ENCODE measurements around the gene SMC4.

SMC4 gene

GRCh38 chr3:160475884-160476283 is 76.4 kb downstream of the SMC4 start:
- DNase-seq = no peak

GRCh38 chr3:160477750-160478149 is 78.3 kb downstream of the SMC4 start:
- DNase-seq = no peak

DNA sequence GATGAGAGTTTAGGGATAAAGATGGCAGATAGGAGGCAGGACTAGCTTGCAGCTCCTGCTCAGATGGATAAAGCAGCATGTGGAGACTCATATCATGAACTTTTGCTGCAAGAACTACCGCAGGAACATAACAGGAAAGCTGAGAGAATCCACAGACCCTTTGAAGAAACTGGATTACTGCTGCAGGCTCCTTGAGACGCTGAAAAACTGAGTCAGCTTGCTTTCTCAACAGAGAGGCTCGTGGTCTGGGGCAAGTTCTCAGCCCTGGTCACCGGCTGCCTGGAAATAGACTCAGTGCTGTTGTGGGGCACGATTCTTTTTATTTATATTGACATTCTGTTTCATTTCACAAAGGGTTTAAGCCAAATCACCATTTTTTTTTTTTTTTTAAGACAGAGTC is 78.9 kb downstream of the SMC4 start:
- DNase-seq = no peak

DNA sequence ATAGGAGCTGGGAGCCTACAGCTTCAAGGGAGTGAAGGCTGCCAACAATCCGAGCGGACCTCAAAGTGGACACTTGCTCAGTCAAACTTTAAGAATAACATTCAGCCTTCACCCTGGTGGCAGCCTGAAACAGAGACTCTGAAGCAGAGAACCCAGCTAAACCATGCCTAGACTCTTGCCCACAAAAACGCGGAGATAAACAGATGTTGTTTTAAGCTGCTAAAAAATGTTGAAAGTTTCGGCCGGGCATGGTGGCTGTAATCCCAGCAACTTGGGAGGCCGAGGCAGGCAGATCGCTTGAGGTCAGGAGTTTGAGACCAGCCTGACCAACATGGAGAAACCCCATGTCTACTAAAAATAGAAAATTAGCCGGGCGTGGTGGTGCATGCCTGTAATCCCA is 79.9 kb downstream of the SMC4 start:
- no peak for DNase-seq

DNA sequence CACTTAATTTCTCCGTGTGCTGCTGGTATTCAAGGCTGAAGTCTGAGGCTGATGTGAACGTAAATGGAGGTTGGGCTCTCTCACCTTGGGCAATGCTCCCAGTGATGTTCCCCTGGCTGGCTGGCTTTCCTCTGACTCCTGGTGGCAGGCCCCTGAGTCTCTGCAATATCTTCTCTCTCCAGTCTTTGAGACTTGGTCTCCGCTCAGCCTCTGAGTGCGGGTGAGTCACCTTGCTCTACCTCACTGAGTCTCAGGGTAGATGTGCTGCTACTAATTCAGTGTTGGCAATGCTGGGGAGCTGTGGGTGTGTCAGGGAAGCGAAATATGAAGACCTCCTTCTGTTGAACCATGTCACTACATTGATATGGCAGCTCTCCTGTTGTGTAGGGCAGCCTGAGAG is 81.5 kb downstream of the SMC4 start:
- DNase-seq = no peak

DNA sequence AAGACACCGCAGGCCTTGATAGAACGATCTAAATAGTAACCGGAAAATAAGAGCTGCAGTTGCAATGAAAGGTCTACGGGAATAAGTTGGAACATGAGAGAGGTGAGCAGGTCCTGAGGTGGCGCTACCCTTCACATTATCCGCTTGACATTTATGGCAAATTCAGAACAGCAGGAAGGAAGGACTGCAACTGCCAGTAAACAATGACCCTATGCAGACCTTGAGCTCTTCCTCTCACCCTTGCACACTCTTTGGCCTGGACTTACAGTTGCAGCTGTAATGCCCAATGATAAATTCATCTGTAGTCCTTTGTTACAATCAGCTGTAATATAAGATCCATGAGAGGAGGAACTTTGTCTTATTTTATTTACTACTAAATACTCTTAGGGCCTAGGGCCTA is 82.4 kb downstream of the SMC4 start:
- DNase-seq = no peak

GRCh38 chr3:160482796-160483195 is 83.3 kb downstream of the SMC4 start:
- DNase-seq = no peak

Data from anterior cingulate cortex (tissue), 58 donors.